Measurements from ENCODE around the gene FAM117B. TPM values are rescaled to one million over a fixed set of nuclear protein-coding genes. Genes with fewer than 3 reads are reported as not detected.

The FAM117B gene
- total and polyA plus RNA-seq, 12 donors, result 0.49 to 3.9 (median 2.3) TPM

- no peak overlapping the region for H3K4me3 ChIP-seq
- TF ChIP-seq, protein P1, sequence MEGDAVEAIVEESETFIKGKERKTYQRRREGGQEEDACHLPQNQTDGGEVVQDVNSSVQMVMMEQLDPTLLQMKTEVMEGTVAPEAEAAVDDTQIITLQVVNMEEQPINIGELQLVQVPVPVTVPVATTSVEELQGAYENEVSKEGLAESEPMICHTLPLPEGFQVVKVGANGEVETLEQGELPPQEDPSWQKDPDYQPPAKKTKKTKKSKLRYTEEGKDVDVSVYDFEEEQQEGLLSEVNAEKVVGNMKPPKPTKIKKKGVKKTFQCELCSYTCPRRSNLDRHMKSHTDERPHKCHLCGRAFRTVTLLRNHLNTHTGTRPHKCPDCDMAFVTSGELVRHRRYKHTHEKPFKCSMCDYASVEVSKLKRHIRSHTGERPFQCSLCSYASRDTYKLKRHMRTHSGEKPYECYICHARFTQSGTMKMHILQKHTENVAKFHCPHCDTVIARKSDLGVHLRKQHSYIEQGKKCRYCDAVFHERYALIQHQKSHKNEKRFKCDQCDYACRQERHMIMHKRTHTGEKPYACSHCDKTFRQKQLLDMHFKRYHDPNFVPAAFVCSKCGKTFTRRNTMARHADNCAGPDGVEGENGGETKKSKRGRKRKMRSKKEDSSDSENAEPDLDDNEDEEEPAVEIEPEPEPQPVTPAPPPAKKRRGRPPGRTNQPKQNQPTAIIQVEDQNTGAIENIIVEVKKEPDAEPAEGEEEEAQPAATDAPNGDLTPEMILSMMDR (IDR thresholded peaks at IDR 0.05), result no peak
- ATAC-seq (no peak), DNase-seq (no peak)
- 64 to 74% methylated on average over 5 of the region's 5 CpGs for WGBS, 2 donors
- H3K9me3 ChIP-seq, result no peaks in the 10 kb centered on the region
- H3K36me3 ChIP-seq, result peaks cover 0 to 19% (median 0%) of the 10 kb centered on the region in 9 donors
- intact Hi-C loops (cut with DNase I), result no loop called here
- H3K27ac ChIP-seq, result no peak overlapping the region
- no peaks in the 10 kb centered on the region for H3K27me3 ChIP-seq
- no peaks in the 10 kb centered on the region for H3K4me1 ChIP-seq
These were observed 130.7 kb downstream of the FAM117B start for GRCh38 chr2:202765436-202765835.

GRCh38 chr2:202768273-202768672 is 133.5 kb downstream of the FAM117B start:
- Histone ChIP-seq H3K4me3 (no peak overlapping the region), H3K27me3 (no peaks in the 10 kb centered on the region), H3K4me1 (peaks cover 0 to 7% (median 0%) of the 10 kb centered on the region in 9 donors), H3K36me3 (peaks cover 0 to 25% (median 0%) of the 10 kb centered on the region in 9 donors), H3K9me3 (no peaks in the 10 kb centered on the region), H3K27ac (no peak overlapping the region)
- no peak for ATAC-seq
- DNase-seq, result no peak
- TF ChIP-seq, protein P1 (IDR thresholded peaks at IDR 0.05), result no peak
- intact Hi-C loops (cut with DNase I), result no loop called here

GRCh38 chr2:202769201-202769600 is 134.4 kb downstream of the FAM117B start:
- Histone ChIP-seq H3K4me1 (peaks cover 0 to 7% (median 0%) of the 10 kb centered on the region in 9 donors), H3K27ac (no peak overlapping the region), H3K4me3 (no peak overlapping the region), H3K27me3 (no peaks in the 10 kb centered on the region), H3K36me3 (peaks cover 0 to 33% (median 0%) of the 10 kb centered on the region in 9 donors), H3K9me3 (no peaks in the 10 kb centered on the region)
- TF ChIP-seq, protein P1 (IDR thresholded peaks at IDR 0.05), result no peak
- no peak for ATAC-seq
- DNase-seq, result no peak
- intact Hi-C loops (cut with DNase I), result no loop called here

GRCh38 chr2:202771336-202771735 is 136.6 kb downstream of the FAM117B start:
- peaks cover 0 to 36% (median 0%) of the 10 kb centered on the region in 9 donors for H3K36me3 ChIP-seq
- H3K27me3 ChIP-seq, result no peaks in the 10 kb centered on the region
- DNase-seq, result no peak
- H3K27ac ChIP-seq, result no peak overlapping the region
- no peak for ATAC-seq
- H3K9me3 ChIP-seq, result no peaks in the 10 kb centered on the region
- WGBS, 2 donors, result 90 to 91% methylated on average over 1 of the region's 1 CpG
- intact Hi-C loops (cut with DNase I), result loop anchor here in 2 of 10 donors (10.0 kb wide), 2 partner anchors 93 to 103 kb away; partner anchors contain the start of gene ICA1L (in 1 of the 2)
- TF ChIP-seq, protein P1 (IDR thresholded peaks at IDR 0.05), result no peak
- H3K4me1 ChIP-seq, result peaks cover 0 to 7% (median 0%) of the 10 kb centered on the region in 9 donors
- no peak overlapping the region for H3K4me3 ChIP-seq

All from heart right ventricle (tissue), 16 donors.